ENCODE results near the gene NNT.
"Not testable (repeated sequence)": the region's sequence is repeated elsewhere in the genome, so short reads cannot be mapped to it uniquely, and the experiment has no call there.

- TF ChIP-seq, protein P1, sequence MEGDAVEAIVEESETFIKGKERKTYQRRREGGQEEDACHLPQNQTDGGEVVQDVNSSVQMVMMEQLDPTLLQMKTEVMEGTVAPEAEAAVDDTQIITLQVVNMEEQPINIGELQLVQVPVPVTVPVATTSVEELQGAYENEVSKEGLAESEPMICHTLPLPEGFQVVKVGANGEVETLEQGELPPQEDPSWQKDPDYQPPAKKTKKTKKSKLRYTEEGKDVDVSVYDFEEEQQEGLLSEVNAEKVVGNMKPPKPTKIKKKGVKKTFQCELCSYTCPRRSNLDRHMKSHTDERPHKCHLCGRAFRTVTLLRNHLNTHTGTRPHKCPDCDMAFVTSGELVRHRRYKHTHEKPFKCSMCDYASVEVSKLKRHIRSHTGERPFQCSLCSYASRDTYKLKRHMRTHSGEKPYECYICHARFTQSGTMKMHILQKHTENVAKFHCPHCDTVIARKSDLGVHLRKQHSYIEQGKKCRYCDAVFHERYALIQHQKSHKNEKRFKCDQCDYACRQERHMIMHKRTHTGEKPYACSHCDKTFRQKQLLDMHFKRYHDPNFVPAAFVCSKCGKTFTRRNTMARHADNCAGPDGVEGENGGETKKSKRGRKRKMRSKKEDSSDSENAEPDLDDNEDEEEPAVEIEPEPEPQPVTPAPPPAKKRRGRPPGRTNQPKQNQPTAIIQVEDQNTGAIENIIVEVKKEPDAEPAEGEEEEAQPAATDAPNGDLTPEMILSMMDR (conservative IDR thresholded peaks at IDR 0.05 in 1 of 2, IDR thresholded peaks at IDR 0.05 in 1 of 2; ENCODE audit: extremely low read depth in 1 of 2, insufficient read depth in 1 of 2, low read depth in 1 of 2, low read length in 2 of 2) = not testable (repeated sequence)
- TF ChIP-seq EZH2 (IDR thresholded peaks at IDR 0.05; ENCODE audit: borderline replicate concordance, low read length) = not testable (repeated sequence)
Observed at GRCh38 chr5:43696444-43696843, 93.5 kb downstream of the NNT start.

All from mammary epithelial cell (primary cell).